OCI-LY7 (cell line): ENCODE results near the gene TMEM176A. TPM values are rescaled to one million over a fixed set of nuclear protein-coding genes. Genes with fewer than 3 reads are reported as not detected.

Experiments
- BruUV-seq: library from RNA; stranded (reverse); fragments of 400-500 nt; replicated peaks from 2 replicates; lab custom pipeline; 2021; lab: Mats Ljungman, UMichigan
- CTCF ChIA-PET: fragments of 300-600 bp; sonication (Branson Sonifier 250); formaldehyde crosslinking; loops from one replicate; lab custom pipeline; 2022; ENCODE audit warnings: antibody characterized with exemption; ENCODE audit not compliant: unreplicated experiment; lab: Charles Lee
- POLR2A ChIA-PET: fragments of 300-600 bp; sonication (Branson Sonifier 250); formaldehyde crosslinking; loops from one replicate; lab custom pipeline; 2022; ENCODE audit warnings: antibody characterized with exemption; lab: Charles Lee
- DNase-seq: peaks from one replicate; pipeline ENCODE4 v3.0.0-alpha.2; 2015; ENCODE audit warnings: low spot score
- H2AFZ ChIP-seq: fragments of 200-600 bp; sonication (generic), shearing (Covaris generic); 2 replicates; pipeline ENCODE4 v1.6.1; 2014; ENCODE audit warnings: mild to moderate bottlenecking, antibody characterized with exemption, low read length, moderate library complexity
- H3K27ac ChIP-seq: fragments of 200-600 bp; sonication (generic); 2 replicates; pipeline ENCODE4 v1.5.1; 2014; ENCODE audit warnings: mixed run types, low read depth, mild to moderate bottlenecking, moderate library complexity, low read length, inconsistent platforms; ENCODE audit not compliant: poor library complexity, severe bottlenecking
- H3K36me3 ChIP-seq: fragments of 200-600 bp; sonication (generic); 2 replicates; pipeline ENCODE4 v1.6.1; 2014; ENCODE audit warnings: mild to moderate bottlenecking, antibody characterized with exemption, low read length, moderate library complexity, mixed read lengths; ENCODE audit not compliant: insufficient read depth
- H3K4me1 ChIP-seq: fragments of 200-600 bp; sonication (generic); 2 replicates; pipeline ENCODE4 v1.5.1; 2014; ENCODE audit warnings: mild to moderate bottlenecking, low read length; ENCODE audit not compliant: insufficient read depth, poor library complexity, severe bottlenecking
- H3K4me2 ChIP-seq: fragments of 200-600 bp; sonication (generic); 2 replicates; pipeline ENCODE4 v1.6.1; 2014; ENCODE audit warnings: mild to moderate bottlenecking, low read length
- H3K4me3 ChIP-seq: fragments of 200-600 bp; sonication (generic); 2 replicates; pipeline ENCODE4 v1.5.1; 2014; ENCODE audit warnings: mild to moderate bottlenecking, low read depth, low read length; ENCODE audit not compliant: poor library complexity, severe bottlenecking
- H3K79me2 ChIP-seq: fragments of 200-600 bp; sonication (generic); 2 replicates; pipeline ENCODE4 v1.6.1; 2016; ENCODE audit warnings: low read depth, mild to moderate bottlenecking, low read length, moderate library complexity, mixed read lengths; ENCODE audit not compliant: insufficient read depth
- H3K9me2 ChIP-seq: fragments of 200-600 bp; sonication (generic); 2 replicates; pipeline ENCODE4 v1.6.1; 2016; ENCODE audit warnings: mild to moderate bottlenecking, low read length, mixed read lengths; ENCODE audit not compliant: insufficient read depth
- H3K9me3 ChIP-seq: fragments of 200-600 bp; sonication (generic); 2 replicates; pipeline ENCODE4 v1.6.1; 2014; ENCODE audit warnings: mild to moderate bottlenecking, mixed run types, low read length, mixed read lengths
- H4K20me1 ChIP-seq: fragments of 200-600 bp; sonication (generic); 2 replicates; pipeline ENCODE4 v1.6.1; 2014; ENCODE audit warnings: mild to moderate bottlenecking, antibody characterized with exemption, low read length, moderate library complexity, mixed read lengths; ENCODE audit not compliant: insufficient read depth
- EZH2phosphoT487 ChIP-seq: fragments of 200-600 bp; sonication (generic); IDR thresholded peaks from 2 replicates; pipeline ENCODE4 v1.6.1; 2018; ENCODE audit warnings: low read depth, borderline replicate concordance, mild to moderate bottlenecking, mixed run types, antibody characterized with exemption, low read length, moderate library complexity, mixed read lengths
- intact Hi-C: fragments of 100-400 bp; cut with micrococcal nuclease; formaldehyde crosslinking; loops from one replicate; pipeline ENCODE4 v1.10.0; 2022; ENCODE audit not compliant: unreplicated experiment
- total RNA-seq, 2 experiments: library from RNA; depleted of rRNA in 1 of 2; stranded (reverse); fragments of >200 nt in 1 of 2; shearing (Covaris generic) in 1 of 2; gene quantifications; 2 replicates each; pipeline ENCODE4 v1.2.3, GENCODE V29; 2014 to 2022
- TF ChIP-seq, protein P1 (sequence below): fragments of 200-600 bp; sonication (generic); conservative IDR thresholded peaks from 2 replicates; pipeline ENCODE4 v1.5.1; 2014; ENCODE audit warnings: mild to moderate bottlenecking, antibody characterized with exemption, low read length, moderate library complexity, mixed read lengths

TMEM176A gene
- total RNA-seq, 2 experiments from 2014 or later = not detected

DNA sequence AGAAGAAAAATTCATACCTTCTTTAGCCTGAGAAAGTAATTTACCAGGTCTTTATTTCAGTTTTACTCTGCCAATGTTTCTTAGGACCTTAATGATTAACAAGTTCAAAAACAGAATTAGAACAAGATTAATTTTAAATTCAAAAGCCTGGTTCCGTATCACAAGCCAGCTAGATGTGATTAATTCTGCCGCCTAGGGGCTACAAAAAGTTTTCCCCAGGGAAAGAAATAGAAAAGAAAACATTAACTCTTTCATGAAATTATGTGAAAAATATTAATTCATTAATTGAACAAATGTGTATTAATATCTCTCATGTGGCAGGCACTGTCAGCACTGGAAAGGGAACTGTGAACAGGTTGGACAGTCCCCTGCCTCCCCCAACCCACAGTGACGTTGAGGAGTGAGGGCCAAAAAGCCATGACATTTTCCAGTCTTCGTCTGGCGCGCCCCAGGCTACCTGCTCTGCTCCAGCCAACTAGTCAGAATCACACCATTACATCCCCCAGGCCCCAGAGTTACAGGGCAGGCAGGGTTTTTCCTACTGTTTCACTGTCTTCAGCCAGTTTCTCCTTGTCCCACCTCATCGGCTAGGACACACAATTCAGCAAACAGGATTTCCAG is 20.1 kb downstream of the TMEM176A start:
- Histone ChIP-seq H4K20me1 (no peaks in the 10 kb centered on the region), H3K9me3 (0 out of 2 replicates have a peak, but pooled peaks cover 6% of the 10 kb centered on the region), H3K79me2 (no peaks in the 10 kb centered on the region), H3K4me1 (no peaks in the 10 kb centered on the region), H3K9me2 (no peaks in the 10 kb centered on the region), H3K27ac (no peak overlapping the region), H3K4me2 (no peak overlapping the region), H2AFZ (no peak overlapping the region), H3K36me3 (no peaks in the 10 kb centered on the region), H3K4me3 (no peak overlapping the region)
- CTCF ChIA-PET = no interaction called here
- POLR2A ChIA-PET = no interaction called here
- BruUV-seq = no TSS peak
- intact Hi-C loops = no loop called here
- DNase-seq = no peak
- TF ChIP-seq EZH2phosphoT487 = no peak

DNA sequence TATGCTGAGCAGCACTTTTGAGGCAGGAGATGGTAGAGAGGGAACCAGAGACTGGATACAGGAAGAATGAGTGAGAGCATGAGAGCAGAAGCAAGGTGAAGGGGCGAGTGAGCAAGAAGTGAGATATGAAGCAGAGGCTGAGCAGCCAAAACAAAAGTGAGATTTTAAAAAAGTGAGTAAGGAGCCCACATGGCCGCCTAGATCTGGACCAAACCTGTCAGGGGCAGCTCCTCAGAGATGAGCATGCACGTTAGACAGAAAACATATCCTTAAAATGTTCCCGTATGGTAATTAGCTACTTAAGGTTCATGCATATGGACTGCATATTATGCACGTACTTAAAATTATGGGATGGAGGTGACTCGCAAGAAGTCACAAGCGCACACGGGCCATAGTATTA is 22.5 kb downstream of the TMEM176A start:
- Histone ChIP-seq H3K79me2 (no peaks in the 10 kb centered on the region), H3K9me3 (no peaks in the 10 kb centered on the region), H3K4me1 (no peaks in the 10 kb centered on the region), H3K36me3 (no peaks in the 10 kb centered on the region), H2AFZ (no peak overlapping the region), H3K4me2 (no peak overlapping the region), H3K4me3 (no peak overlapping the region), H3K9me2 (no peaks in the 10 kb centered on the region), H3K27ac (no peak overlapping the region), H4K20me1 (no peaks in the 10 kb centered on the region)
- no peak for DNase-seq
- BruUV-seq = no TSS peak
- ChIA-PET CTCF (no interaction called here), POLR2A (no interaction called here)
- TF ChIP-seq EZH2phosphoT487 = no peak
- TF ChIP-seq, protein P1, sequence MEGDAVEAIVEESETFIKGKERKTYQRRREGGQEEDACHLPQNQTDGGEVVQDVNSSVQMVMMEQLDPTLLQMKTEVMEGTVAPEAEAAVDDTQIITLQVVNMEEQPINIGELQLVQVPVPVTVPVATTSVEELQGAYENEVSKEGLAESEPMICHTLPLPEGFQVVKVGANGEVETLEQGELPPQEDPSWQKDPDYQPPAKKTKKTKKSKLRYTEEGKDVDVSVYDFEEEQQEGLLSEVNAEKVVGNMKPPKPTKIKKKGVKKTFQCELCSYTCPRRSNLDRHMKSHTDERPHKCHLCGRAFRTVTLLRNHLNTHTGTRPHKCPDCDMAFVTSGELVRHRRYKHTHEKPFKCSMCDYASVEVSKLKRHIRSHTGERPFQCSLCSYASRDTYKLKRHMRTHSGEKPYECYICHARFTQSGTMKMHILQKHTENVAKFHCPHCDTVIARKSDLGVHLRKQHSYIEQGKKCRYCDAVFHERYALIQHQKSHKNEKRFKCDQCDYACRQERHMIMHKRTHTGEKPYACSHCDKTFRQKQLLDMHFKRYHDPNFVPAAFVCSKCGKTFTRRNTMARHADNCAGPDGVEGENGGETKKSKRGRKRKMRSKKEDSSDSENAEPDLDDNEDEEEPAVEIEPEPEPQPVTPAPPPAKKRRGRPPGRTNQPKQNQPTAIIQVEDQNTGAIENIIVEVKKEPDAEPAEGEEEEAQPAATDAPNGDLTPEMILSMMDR = no peak
- intact Hi-C loops = no loop called here

DNA sequence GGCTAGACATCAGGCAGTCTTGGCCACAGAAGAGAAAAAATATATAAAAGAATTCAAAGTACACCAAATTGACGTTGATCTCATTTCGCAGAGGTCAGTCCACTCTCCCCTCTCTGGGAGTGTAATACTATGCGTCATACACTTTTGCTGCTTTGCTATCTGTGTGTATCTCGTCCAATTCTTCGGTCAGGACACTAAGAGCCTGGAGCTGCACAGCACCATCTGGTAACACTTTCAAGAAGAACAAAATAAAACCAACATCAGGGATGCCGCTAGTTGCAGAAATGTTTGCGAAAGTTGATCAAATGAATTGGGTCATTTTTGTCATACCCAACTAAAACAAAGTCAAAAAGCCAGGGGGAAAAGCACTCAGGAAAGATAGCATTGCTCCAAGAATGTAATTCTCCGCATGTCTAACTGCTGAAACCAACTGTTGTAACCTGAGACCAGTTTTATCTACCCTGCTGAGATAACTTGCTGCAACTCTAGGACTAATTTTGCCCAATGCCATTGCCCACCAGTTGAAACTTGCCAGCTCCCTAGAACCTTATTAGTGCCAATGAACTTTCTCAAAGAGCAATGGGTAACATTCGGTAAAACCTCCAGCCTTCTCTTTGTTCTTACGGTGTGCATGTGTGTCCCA is 23.0 kb downstream of the TMEM176A start:
- H4K20me1 ChIP-seq = no peaks in the 10 kb centered on the region
- H3K27ac ChIP-seq = no peak overlapping the region
- H3K4me1 ChIP-seq = no peaks in the 10 kb centered on the region
- no peak overlapping the region for H2AFZ ChIP-seq
- no peaks in the 10 kb centered on the region for H3K79me2 ChIP-seq
- H3K4me3 ChIP-seq = no peak overlapping the region
- intact Hi-C loops = no loop called here
- H3K36me3 ChIP-seq = no peaks in the 10 kb centered on the region
- BruUV-seq = no TSS peak
- no peak overlapping the region for H3K4me2 ChIP-seq
- POLR2A ChIA-PET = no interaction called here
- DNase-seq = no peak
- CTCF ChIA-PET = no interaction called here
- TF ChIP-seq, protein P1 = no peak
- TF ChIP-seq EZH2phosphoT487 = no peak
- H3K9me2 ChIP-seq = no peaks in the 10 kb centered on the region
- no peaks in the 10 kb centered on the region for H3K9me3 ChIP-seq
